Lung (tissue), 12 donors: ENCODE results near the gene VASH1. TPM values are rescaled to one million over a fixed set of nuclear protein-coding genes. Genes with fewer than 3 reads are reported as not detected.

Experiments used
- ATAC-seq: fragments of 200-7000 bp; cut with Tn5 transposase; one replicate; pipeline ENCODE4 v1.9.1; 2020; ENCODE audit warnings: moderate number of reproducible peaks; ENCODE audit not compliant: insufficient read depth, low FRiP score
- DNase-seq, 3 donors: peaks; one replicate each; pipeline ENCODE4 v3.0.0-alpha.2; 2013 to 2017
- H3K27ac ChIP-seq, 2 donors: one replicate each; pipeline ENCODE4 v1.5.1; 2013; ENCODE audit warnings: mild to moderate bottlenecking in 2 of 2, moderate library complexity in 2 of 2, control low read depth in 1 of 2, inconsistent platforms in 1 of 2, low read depth in 1 of 2, low read length in 1 of 2
- H3K27me3 ChIP-seq, 3 donors: one replicate each; pipeline ENCODE4 v1.5.1; 2013; ENCODE audit warnings: low read length in 2 of 3; ENCODE audit not compliant: control insufficient read depth in 3 of 3, insufficient read depth in 3 of 3
- H3K36me3 ChIP-seq, 4 donors: one replicate each; pipeline ENCODE4 v1.5.1; 2013; ENCODE audit warnings: low read length in 4 of 4, mild to moderate bottlenecking in 1 of 4, moderate library complexity in 1 of 4; ENCODE audit not compliant: control insufficient read depth in 4 of 4, insufficient read depth in 4 of 4
- H3K4me1 ChIP-seq, 5 donors: one replicate each; pipeline ENCODE4 v1.5.1; 2013; ENCODE audit warnings: low read length in 5 of 5, mild to moderate bottlenecking in 2 of 5, moderate library complexity in 1 of 5; ENCODE audit not compliant: control insufficient read depth in 5 of 5, insufficient read depth in 5 of 5
- H3K4me3 ChIP-seq: one replicate; pipeline ENCODE4 v1.5.1; 2013; ENCODE audit warnings: mild to moderate bottlenecking, control low read depth, moderate library complexity
- H3K9ac ChIP-seq, 2 donors: one replicate each; pipeline ENCODE4 v1.5.1; 2013; ENCODE audit warnings: low read length in 2 of 2, control low read depth in 1 of 2; ENCODE audit not compliant: insufficient read depth in 1 of 2
- H3K9me3 ChIP-seq, 4 donors: one replicate each; pipeline ENCODE4 v1.5.1; 2013; ENCODE audit warnings: low read length in 3 of 4, mild to moderate bottlenecking in 1 of 4, moderate library complexity in 1 of 4; ENCODE audit not compliant: control insufficient read depth in 4 of 4, insufficient read depth in 3 of 4
- WGBS, 2 donors: extraction: QIAGEN DNeasy Blood & Tissue Kit; methylation state at CpG; one replicate each; pipeline ENCODE4 v1.1.7; 2013; 5-methylcytosine and 5-hydroxymethylcytosine counted together
- polyA plus RNA-seq, 2 donors: library from polyadenylated mRNA; stranded (reverse); fragments of 200-250 nt; gene quantifications; one replicate each; pipeline ENCODE4 v1.2.1, GENCODE V29; 2013
- total RNA-seq, 2 donors: library from RNA; depleted of rRNA in 1 of 2; stranded (reverse); fragments of >200 nt in 1 of 2; gene quantifications; one replicate each; pipeline ENCODE4 v1.2.1, GENCODE V29; 2014 to 2021
- TF ChIP-seq, protein P1 (sequence below): IDR thresholded peaks from 2 replicates; pipeline ENCODE4 v1.5.1; 2012; ENCODE audit warnings: mild to moderate bottlenecking; ENCODE audit errors: control extremely low read depth, extremely low read depth
- donor health status: control.
- donor health status: control.
- donor health status: Bipolar disorder and iron deficiency.
- donor health status: healthy.
- donor health status: DM: yes; HTN: yes; CAD: no.

Gene VASH1
- total and polyA plus RNA-seq, 4 donors: 10.5 to 25.4 (median 18.0) TPM

DNA sequence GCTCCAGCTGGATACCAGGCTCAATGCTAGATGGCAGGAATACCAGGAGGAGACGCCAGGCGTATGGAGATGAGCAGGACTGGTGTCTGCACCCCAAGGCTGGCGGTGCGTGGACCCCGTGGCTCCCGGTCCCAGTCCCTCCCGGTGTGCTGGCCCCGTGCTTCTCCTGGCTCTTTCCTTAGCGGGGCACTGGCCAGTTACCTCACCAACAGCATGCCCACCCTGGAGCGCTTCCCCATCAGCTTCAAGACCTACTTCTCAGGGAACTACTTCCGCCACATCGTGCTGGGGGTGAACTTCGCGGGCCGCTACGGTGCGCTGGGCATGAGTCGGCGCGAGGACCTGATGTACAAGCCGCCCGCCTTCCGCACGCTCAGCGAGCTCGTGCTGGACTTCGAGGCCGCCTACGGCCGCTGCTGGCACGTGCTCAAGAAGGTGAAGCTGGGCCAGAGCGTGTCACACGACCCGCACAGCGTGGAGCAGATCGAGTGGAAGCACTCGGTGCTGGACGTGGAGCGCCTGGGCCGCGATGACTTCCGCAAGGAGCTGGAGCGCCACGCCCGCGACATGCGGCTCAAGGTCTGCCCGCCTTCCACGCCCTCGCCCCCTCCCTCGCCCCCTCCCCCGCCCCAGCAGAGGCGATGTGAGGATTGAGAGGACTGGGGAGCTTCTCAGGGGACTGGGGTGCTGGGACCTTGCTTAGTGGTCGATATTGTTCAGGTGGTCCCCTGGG, 14.6 kb downstream of the VASH1 start:
- TF ChIP-seq, protein P1, sequence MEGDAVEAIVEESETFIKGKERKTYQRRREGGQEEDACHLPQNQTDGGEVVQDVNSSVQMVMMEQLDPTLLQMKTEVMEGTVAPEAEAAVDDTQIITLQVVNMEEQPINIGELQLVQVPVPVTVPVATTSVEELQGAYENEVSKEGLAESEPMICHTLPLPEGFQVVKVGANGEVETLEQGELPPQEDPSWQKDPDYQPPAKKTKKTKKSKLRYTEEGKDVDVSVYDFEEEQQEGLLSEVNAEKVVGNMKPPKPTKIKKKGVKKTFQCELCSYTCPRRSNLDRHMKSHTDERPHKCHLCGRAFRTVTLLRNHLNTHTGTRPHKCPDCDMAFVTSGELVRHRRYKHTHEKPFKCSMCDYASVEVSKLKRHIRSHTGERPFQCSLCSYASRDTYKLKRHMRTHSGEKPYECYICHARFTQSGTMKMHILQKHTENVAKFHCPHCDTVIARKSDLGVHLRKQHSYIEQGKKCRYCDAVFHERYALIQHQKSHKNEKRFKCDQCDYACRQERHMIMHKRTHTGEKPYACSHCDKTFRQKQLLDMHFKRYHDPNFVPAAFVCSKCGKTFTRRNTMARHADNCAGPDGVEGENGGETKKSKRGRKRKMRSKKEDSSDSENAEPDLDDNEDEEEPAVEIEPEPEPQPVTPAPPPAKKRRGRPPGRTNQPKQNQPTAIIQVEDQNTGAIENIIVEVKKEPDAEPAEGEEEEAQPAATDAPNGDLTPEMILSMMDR: no peak
- Histone ChIP-seq H3K9ac (no peak overlapping the region), H3K27ac (no peak overlapping the region), H3K4me3 (no peak overlapping the region), H3K4me1 (peaks cover 0 to 15% (median 9%) of the 10 kb centered on the region in 5 donors), H3K9me3 (no peaks in the 10 kb centered on the region), H3K27me3 (no peaks in the 10 kb centered on the region), H3K36me3 (peaks cover 0 to 7% (median 0%) of the 10 kb centered on the region in 4 donors)
- 94 to 96% methylated on average over 54 of the region's 54 CpGs for WGBS, 2 donors
- ATAC-seq (no peak), DNase-seq (no peak)

DNA sequence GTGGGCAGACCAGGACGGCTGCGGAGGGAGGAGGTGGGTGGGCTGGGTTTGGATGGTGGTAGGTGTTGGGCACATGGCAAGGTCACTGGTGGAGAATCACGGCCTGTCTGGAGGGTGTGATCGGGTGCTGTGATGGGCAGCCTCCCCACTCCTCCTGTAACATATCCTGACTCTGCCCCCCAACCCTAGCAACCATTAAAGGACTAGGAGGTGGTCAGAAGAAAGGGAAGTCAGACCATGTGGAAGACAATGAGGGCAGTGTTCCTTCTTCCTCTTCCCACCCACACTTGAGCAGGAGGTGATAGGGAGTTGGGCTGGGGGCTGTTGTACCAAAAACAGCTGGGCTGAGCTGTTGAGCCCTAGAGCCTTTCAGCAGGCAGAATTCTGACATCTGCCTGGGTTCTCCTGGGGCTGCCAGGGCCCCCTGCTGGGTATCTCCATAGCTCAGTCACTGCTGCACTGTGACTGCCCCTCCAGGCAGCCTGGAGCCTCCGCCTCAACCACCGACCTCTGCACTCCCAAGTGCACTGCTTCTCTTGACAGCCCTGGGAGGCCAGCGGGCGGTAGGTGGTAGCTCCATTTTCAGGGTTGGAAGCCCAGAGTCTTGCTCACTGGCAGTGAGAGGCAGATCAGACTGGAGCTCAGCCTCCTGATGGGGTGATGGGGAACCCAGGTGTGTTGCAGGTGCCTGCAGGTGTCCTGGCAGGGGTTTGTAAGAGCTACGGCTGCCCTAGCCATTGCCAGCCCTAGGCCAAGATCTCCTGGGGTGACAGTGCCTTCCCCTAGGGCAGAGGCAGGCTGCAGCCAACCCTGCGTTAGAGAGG, 15.4 kb downstream of the VASH1 start:
- Histone ChIP-seq H3K4me1 (peaks cover 0 to 15% (median 6%) of the 10 kb centered on the region in 5 donors), H3K9me3 (no peaks in the 10 kb centered on the region), H3K27me3 (no peaks in the 10 kb centered on the region), H3K4me3 (no peak overlapping the region), H3K27ac (peak overlapping the region in 1 of 2 donors; percentile 20), H3K9ac (no peak overlapping the region), H3K36me3 (peaks cover 0 to 11% (median 0%) of the 10 kb centered on the region in 4 donors)
- 83 to 88% methylated on average over 10 of the region's 10 CpGs for WGBS, 2 donors
- no peak for ATAC-seq
- DNase-seq: no peak
- TF ChIP-seq, protein P1: no peak

DNA sequence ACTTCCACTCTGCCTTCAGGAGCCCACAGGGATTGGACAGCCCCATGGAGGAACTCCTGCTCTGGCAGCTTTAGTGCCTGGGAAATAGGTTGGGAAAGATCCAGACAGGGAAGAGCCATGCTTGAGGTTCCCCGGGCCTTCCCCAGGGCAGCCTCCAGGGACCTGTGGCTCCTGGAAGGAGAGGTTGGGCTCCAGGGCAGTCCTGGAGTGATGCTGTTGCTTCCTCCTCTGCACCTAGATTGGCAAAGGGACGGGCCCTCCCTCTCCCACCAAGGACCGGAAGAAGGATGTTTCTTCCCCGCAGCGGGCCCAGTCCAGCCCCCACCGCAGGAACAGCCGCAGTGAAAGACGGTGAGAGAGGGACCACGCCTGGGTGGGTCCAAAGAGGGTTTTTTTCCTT, 16.5 kb downstream of the VASH1 start:
- TF ChIP-seq, protein P1: no peak

More for the DNA sequence above, 16.5 kb downstream of the VASH1 start:
- no peaks in the 10 kb centered on the region for H3K9me3 ChIP-seq
- H3K27ac ChIP-seq: peak overlapping the region in 1 of 2 donors; percentile 4
- H3K27me3 ChIP-seq: no peaks in the 10 kb centered on the region
- WGBS, 2 donors: 57 to 75% methylated on average over 9 of the region's 9 CpGs
- no peak overlapping the region for H3K9ac ChIP-seq
- DNase-seq: no peak
- no peak for ATAC-seq
- no peak overlapping the region for H3K4me3 ChIP-seq
- peaks cover 0 to 14% (median 2%) of the 10 kb centered on the region in 5 donors for H3K4me1 ChIP-seq
- peaks cover 0 to 17% (median 2%) of the 10 kb centered on the region in 4 donors for H3K36me3 ChIP-seq
